CD4-positive, alpha-beta T cell (primary cell): ENCODE measurements around the gene TBC1D2B. TPM values are rescaled to one million over a fixed set of nuclear protein-coding genes. Genes with fewer than 3 reads are reported as not detected.
A peak's percentile ranks its signal among the peaks of the same experiment; 100 is the strongest.
"Not testable (repeated sequence)": the region's sequence is repeated elsewhere in the genome, so short reads cannot be mapped to it uniquely, and the experiment has no call there.

Experiments
- ATAC-seq: fragments of 200-7000 bp; cut with Tn5 transposase; one replicate; pipeline ENCODE4 v1.10.0; 2022; ENCODE audit warnings: mild to moderate bottlenecking; ENCODE audit not compliant: poor library complexity
- CTCF ChIA-PET: fragments of 350-600 bp; sonication (Branson Sonifier 250); formaldehyde crosslinking; loops from one replicate; lab custom pipeline; 2021; ENCODE audit warnings: antibody characterized with exemption, inconsistent platforms; lab: Charles Lee
- POLR2A ChIA-PET: fragments of 350-600 bp; sonication (Branson Sonifier 250); formaldehyde crosslinking; loops from one replicate; lab custom pipeline; 2021; ENCODE audit warnings: antibody characterized with exemption, inconsistent platforms; lab: Charles Lee
- DNase-seq, 14 experiments: peaks; one replicate each; pipeline ENCODE4 v3.0.0-alpha.2; 2013 to 2020; ENCODE audit warnings: mixed read lengths in 2 of 14
- H3K27ac ChIP-seq, 2 donors: one replicate each; pipeline versions ENCODE4 v1.5.1 to v1.7.0; 2013; ENCODE audit warnings: low read length in 2 of 2, low read depth in 1 of 2, mild to moderate bottlenecking in 1 of 2
- H3K27me3 ChIP-seq, 2 experiments: 1 replicate in 1 of 2; 2 replicates in 1 of 2; pipeline versions ENCODE4 v1.6.1 to v1.7.0; 2013; ENCODE audit warnings: low read length in 2 of 2, control low read depth in 1 of 2, mild to moderate bottlenecking in 1 of 2, moderate library complexity in 1 of 2; ENCODE audit not compliant: insufficient read depth in 2 of 2, control insufficient read depth in 1 of 2
- H3K36me3 ChIP-seq: one replicate; pipeline ENCODE4 v1.6.1; 2013; ENCODE audit warnings: low read length, control low read depth; ENCODE audit not compliant: insufficient read depth
- H3K4me1 ChIP-seq: one replicate; pipeline ENCODE4 v1.6.1; 2013; ENCODE audit warnings: low read length, control low read depth; ENCODE audit not compliant: insufficient read depth
- H3K4me3 ChIP-seq: one replicate; pipeline ENCODE4 v1.5.1; 2013; ENCODE audit warnings: mild to moderate bottlenecking, low read length, moderate library complexity
- H3K9me3 ChIP-seq, 2 experiments: 1 replicate in 1 of 2; 2 replicates in 1 of 2; pipeline versions ENCODE4 v1.6.1 to v1.7.0; 2013; ENCODE audit warnings: low read length in 2 of 2, mild to moderate bottlenecking in 2 of 2, control low read depth in 1 of 2, moderate library complexity in 1 of 2; ENCODE audit not compliant: control insufficient read depth in 1 of 2, insufficient read depth in 1 of 2
- H3K27ac Mint-ChIP-seq: one replicate; pipeline ENCODE4 v1.8.0; 2020; ENCODE audit warnings: mixed read lengths
- H3K27me3 Mint-ChIP-seq: one replicate; pipeline ENCODE4 v1.8.0; 2021; ENCODE audit warnings: mixed read lengths
- H3K36me3 Mint-ChIP-seq: one replicate; pipeline ENCODE4 v1.8.0; 2021; ENCODE audit warnings: low read depth, mixed read lengths
- H3K4me1 Mint-ChIP-seq: one replicate; pipeline ENCODE4 v1.8.0; 2021; ENCODE audit warnings: low read depth, mixed read lengths
- H3K4me3 Mint-ChIP-seq: one replicate; pipeline ENCODE4 v1.8.0; 2020; ENCODE audit warnings: mild to moderate bottlenecking, mixed read lengths
- H3K9me3 Mint-ChIP-seq: one replicate; pipeline ENCODE4 v1.8.0; 2020; ENCODE audit warnings: mixed read lengths
- intact Hi-C, 2 experiments: fragments of 100-400 bp; cut with DNase I in 1 of 2; cut with micrococcal nuclease in 1 of 2; formaldehyde crosslinking; loops; one replicate each; pipeline versions ENCODE4 v1.15.1 to v1.9.0; 2023 to 2025; cut with DNase I, micrococcal nuclease
- total RNA-seq, 174 experiments: library from RNA in 2 of 174; stranded (reverse) in 2 of 174; gene quantifications; one replicate each; pipeline ENCODE4 v1.2.3 and lab custom pipeline; 2021 to 2026

Gene TBC1D2B
- total RNA-seq, 2 experiments from 2014 or later: 89.3 to 97.6 TPM

GRCh38 chr15:77997221-77997620 is 80.3 kb downstream of the TBC1D2B start:
- H3K9me3 ChIP-seq, H3K27me3 ChIP-seq, CTCF ChIA-PET, H3K27ac ChIP-seq, H3K4me3 Mint-ChIP-seq, DNase-seq, ATAC-seq, H3K27me3 Mint-ChIP-seq, intact Hi-C loops, H3K9me3 Mint-ChIP-seq, H3K4me1 Mint-ChIP-seq, H3K4me3 ChIP-seq, POLR2A ChIA-PET: not testable (repeated sequence)
- Histone ChIP-seq H3K36me3 (peaks cover 69% of the 10 kb centered on the region), H3K4me1 (peaks cover 10% of the 10 kb centered on the region)
- H3K27ac Mint-ChIP-seq: peak overlapping the region; percentile 33
- H3K36me3 Mint-ChIP-seq: peaks cover 62% of the 10 kb centered on the region

- intact Hi-C loops, DNase-seq, H3K4me3 ChIP-seq, H3K4me1 Mint-ChIP-seq, H3K9me3 Mint-ChIP-seq, H3K27me3 Mint-ChIP-seq, POLR2A ChIA-PET, CTCF ChIA-PET, H3K27ac Mint-ChIP-seq, ATAC-seq, H3K9me3 ChIP-seq, H3K4me3 Mint-ChIP-seq, H3K27me3 ChIP-seq, H3K27ac ChIP-seq: not testable (repeated sequence)
- peaks cover 67% of the 10 kb centered on the region for H3K36me3 ChIP-seq
- peaks cover 59% of the 10 kb centered on the region for H3K36me3 Mint-ChIP-seq
- peaks cover 10% of the 10 kb centered on the region for H3K4me1 ChIP-seq
Measured at GRCh38 chr15:77996713-77997171, 80.8 kb downstream of the TBC1D2B start.

- H3K4me3 Mint-ChIP-seq, ATAC-seq, H3K27ac ChIP-seq, H3K9me3 ChIP-seq, POLR2A ChIA-PET, H3K27me3 ChIP-seq, H3K27me3 Mint-ChIP-seq, H3K9me3 Mint-ChIP-seq, DNase-seq, intact Hi-C loops, H3K27ac Mint-ChIP-seq, CTCF ChIA-PET, H3K4me3 ChIP-seq: not testable (repeated sequence)
- peaks cover 62% of the 10 kb centered on the region for H3K36me3 ChIP-seq
- H3K4me1 Mint-ChIP-seq: peaks cover 15% of the 10 kb centered on the region
- H3K4me1 ChIP-seq: peaks cover 10% of the 10 kb centered on the region
- peaks cover 58% of the 10 kb centered on the region for H3K36me3 Mint-ChIP-seq
Measured at GRCh38 chr15:77996226-77996625, 81.3 kb downstream of the TBC1D2B start.

GRCh38 chr15:77995537-77995918 is 82.0 kb downstream of the TBC1D2B start:
- intact Hi-C loops: not testable (repeated sequence)

GRCh38 chr15:77994893-77995536 is 82.5 kb downstream of the TBC1D2B start:
- H3K4me1 ChIP-seq: peaks cover 17% of the 10 kb centered on the region
- DNase-seq, H3K27ac Mint-ChIP-seq, H3K4me3 Mint-ChIP-seq, intact Hi-C loops, H3K9me3 Mint-ChIP-seq, H3K27ac ChIP-seq, H3K27me3 Mint-ChIP-seq, H3K9me3 ChIP-seq, ATAC-seq, H3K27me3 ChIP-seq, CTCF ChIA-PET, POLR2A ChIA-PET, H3K4me3 ChIP-seq: not testable (repeated sequence)
- peaks cover 50% of the 10 kb centered on the region for H3K36me3 ChIP-seq
- H3K36me3 Mint-ChIP-seq: peaks cover 51% of the 10 kb centered on the region
- H3K4me1 Mint-ChIP-seq: peaks cover 18% of the 10 kb centered on the region

More at GRCh38 chr15:77995537-77995918, 82.0 kb downstream of the TBC1D2B start:
- POLR2A ChIA-PET, H3K4me3 Mint-ChIP-seq, H3K4me3 ChIP-seq, H3K27ac Mint-ChIP-seq, CTCF ChIA-PET, H3K27me3 Mint-ChIP-seq, ATAC-seq, H3K27ac ChIP-seq, H3K9me3 ChIP-seq, H3K9me3 Mint-ChIP-seq, DNase-seq, H3K27me3 ChIP-seq: not testable (repeated sequence)
- peaks cover 17% of the 10 kb centered on the region for H3K4me1 ChIP-seq
- H3K36me3 ChIP-seq: peaks cover 55% of the 10 kb centered on the region
- Mint-ChIP-seq H3K36me3 (peaks cover 52% of the 10 kb centered on the region), H3K4me1 (peaks cover 17% of the 10 kb centered on the region)

GRCh38 chr15:77993970-77994693 is 83.4 kb downstream of the TBC1D2B start:
- ATAC-seq, H3K27me3 ChIP-seq, POLR2A ChIA-PET, H3K27me3 Mint-ChIP-seq, H3K27ac ChIP-seq, intact Hi-C loops, H3K9me3 ChIP-seq, H3K4me3 Mint-ChIP-seq, H3K4me3 ChIP-seq, H3K9me3 Mint-ChIP-seq: not testable (repeated sequence)
- DNase-seq: peak in 4 of 14 experiments; percentile 9 to 51 (median 32)
- CTCF ChIA-PET: interaction anchor here (0.7 kb wide), 1 partner anchor 114 kb away, joined by 3 read pairs; no protein-coding TSS in a partner anchor
- Mint-ChIP-seq H3K4me1 (peaks cover 18% of the 10 kb centered on the region), H3K36me3 (peaks cover 46% of the 10 kb centered on the region), H3K27ac (peak overlapping the region; percentile 53)
- peaks cover 18% of the 10 kb centered on the region for H3K4me1 ChIP-seq
- H3K36me3 ChIP-seq: peaks cover 42% of the 10 kb centered on the region
